NCI-H2107 (cell line): Measurements from ENCODE around the gene MYO3B.

Experiments used
- DNase-seq: peaks from one replicate; lab custom pipeline; 2025; lab: John Stamatoyannopoulos, UW

Gene MYO3B

DNA sequence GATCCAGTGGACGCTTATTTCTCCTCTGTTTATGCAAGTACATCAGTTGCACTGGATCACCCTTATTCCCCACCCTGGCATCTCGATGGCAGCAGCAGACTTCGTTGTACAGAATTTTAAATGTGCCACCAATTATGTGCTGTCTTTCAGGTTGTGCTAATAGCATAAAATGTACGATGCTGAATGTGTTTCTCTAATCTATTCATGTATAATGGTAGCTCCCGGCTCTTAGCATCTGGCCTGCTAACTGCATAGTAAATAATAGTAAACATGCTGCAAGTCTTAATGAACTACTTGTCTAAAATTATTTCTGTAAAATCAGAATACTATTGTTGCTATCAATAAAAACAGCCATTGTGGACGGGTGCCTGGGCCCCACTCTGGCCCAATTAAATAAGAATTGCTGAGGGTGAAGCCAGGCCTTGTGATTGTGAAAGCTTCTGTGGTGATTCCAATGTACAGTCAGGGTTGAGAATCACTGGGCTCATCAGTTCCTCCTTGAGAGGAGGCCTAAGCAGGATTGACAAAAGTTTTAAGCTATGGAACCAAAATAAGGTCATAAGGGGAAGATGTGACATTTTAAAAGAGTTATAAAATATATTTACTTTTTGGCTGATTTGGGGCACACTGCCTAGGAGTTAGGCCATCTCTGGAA, 14.4 kb upstream of the MYO3B start:
- no peak for DNase-seq

GRCh38 chr2:170165129-170165528, 12.8 kb upstream of the MYO3B start:
- no peak for DNase-seq

- DNase-seq: no peak
These were observed 11.2 kb upstream of the MYO3B start for GRCh38 chr2:170166735-170167134.

GRCh38 chr2:170170281-170171040, 7.5 kb upstream of the MYO3B start:
- no peak for DNase-seq

- no peak for DNase-seq
These were observed 1.7 kb upstream of the MYO3B start for GRCh38 chr2:170176212-170176611.

DNA sequence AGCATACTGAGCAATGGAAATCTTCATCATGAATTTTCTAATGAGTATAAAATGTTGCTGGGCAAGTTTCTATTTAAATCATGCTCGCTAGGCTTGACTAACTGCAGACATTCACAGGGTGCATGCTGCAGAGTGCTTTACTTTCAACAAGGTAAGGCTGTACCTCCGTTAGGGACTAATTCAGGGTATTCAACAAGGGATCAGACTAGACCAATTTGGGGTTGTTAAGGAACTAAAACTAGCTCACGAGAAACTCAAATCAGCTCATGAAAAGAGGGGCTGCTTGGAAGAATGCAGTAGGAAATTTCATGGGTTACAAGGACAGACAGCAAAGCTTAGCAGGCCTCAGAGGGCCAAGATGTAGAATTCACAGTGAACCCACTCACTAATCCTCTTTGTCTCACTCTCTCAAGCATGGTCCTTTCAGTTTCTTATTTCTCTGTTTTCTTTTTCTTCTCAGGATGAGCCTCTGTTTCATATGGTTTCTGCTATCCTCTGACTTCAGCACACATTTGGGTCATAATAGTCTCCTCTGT, 2.2 kb downstream of the MYO3B start:
- no peak for DNase-seq

DNA sequence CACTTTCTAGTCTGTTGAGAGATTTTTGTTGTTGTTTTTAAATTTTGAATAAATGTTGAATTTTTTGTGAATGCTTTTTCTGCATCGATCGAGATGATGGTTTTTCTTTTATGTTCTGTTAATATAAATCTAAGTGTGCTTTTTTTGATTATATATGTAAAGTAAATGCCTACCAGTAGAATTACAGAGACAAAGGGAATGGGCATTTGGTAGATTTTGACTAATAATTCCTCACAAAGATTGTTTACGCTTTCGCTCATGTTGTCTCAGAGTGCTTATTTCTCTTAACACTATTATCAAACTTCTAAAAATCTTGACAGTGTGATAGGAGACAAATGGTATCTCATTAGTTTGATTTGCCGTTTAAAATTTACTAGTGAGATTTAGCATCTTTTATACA, 3.7 kb downstream of the MYO3B start:
- no peak for DNase-seq

DNA sequence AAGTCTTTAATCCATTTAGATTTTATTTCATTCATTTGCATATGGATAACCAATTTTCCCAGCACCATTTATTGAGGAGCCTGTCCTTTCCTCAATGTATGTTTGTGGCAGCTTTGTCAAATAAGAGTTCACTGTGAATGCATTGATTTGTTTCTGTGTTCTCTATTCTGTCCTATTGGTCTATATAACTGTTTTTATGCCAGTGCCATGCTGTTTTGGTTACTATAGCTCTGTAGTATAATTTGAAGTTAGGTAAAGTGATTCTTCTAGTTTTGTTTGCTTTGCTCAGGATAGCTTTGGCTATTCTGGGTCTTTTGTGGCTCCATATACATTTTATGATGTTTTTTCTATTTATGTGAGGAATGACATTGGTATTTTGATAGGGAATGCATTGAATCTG, 7.4 kb downstream of the MYO3B start:
- DNase-seq: no peak

GRCh38 chr2:170189757-170190156, 11.8 kb downstream of the MYO3B start:
- no peak for DNase-seq

- DNase-seq: no peak
These were observed 12.2 kb downstream of the MYO3B start for GRCh38 chr2:170190172-170190571.

GRCh38 chr2:170191166-170191866, 13.4 kb downstream of the MYO3B start:
- DNase-seq: no peak

- DNase-seq: no peak
These were observed 19.0 kb downstream of the MYO3B start for GRCh38 chr2:170196963-170197362.

DNA sequence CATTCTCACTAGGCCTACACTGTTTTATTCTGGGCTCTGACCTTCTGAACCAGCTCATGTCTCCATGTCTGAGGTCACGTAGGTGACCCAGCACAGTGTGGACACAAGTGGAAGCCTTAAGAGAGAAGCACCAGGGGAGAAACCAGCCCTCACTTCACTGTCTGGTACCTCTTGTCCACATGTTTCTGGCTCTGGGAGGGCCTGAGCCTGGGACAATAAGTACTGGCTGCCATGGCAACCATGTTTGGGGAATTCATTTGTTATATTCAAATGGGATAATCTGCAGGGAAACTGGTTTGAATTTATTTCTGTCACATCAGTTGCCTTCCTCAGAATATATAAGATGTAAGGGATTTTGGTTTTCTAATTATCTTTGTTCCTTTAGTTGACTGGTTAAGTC, 23.3 kb downstream of the MYO3B start:
- no peak for DNase-seq

DNA sequence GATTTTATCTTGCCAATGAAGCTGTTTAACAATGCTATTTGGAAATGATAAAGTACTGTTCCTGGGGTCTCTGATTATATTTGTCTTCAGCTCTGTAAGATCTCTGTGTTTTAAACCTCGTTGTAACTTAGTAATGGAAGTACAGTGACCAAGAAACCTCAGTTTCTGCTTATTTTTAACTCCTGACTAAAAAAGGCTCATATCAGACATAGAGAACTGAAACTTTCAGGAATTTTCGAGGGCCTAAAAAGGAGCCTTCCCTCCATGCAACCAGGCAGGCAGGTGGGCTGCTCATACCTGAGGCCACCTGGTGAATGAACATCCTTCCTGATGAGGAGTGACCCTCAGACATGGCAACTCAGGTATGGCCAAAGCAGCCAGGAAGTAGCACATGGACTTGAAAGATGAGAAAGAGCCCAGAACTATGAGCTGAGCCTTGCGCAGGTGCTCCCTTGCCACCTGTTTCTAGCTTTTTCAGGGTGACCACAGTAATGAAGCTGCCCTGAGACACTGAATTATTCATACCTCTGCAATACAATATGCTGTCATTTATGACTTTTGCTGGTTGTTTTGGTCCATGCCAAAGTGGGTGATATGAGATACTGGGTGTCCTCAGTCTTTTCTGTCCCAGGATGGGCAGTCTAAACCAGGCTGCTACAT, 23.9 kb downstream of the MYO3B start:
- no peak for DNase-seq

DNA sequence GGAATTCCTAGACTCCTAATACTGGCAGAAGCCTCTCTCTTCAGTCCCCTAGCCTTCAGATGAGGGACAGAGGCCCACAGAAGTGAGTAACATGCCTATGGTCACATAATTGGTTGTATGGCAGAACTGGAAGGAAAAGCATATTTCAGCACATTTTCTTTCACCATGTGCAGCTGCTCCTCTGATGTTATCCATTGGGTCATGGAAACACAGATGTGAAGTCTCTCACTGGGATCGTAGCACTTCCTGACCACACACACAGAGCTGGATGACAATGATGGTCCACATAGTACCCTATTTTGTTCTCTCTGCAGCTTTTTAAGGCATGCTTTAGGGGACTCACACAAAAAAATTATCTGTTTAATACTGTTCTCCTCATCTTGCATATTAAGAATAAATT, 24.5 kb downstream of the MYO3B start:
- DNase-seq: no peak

DNA sequence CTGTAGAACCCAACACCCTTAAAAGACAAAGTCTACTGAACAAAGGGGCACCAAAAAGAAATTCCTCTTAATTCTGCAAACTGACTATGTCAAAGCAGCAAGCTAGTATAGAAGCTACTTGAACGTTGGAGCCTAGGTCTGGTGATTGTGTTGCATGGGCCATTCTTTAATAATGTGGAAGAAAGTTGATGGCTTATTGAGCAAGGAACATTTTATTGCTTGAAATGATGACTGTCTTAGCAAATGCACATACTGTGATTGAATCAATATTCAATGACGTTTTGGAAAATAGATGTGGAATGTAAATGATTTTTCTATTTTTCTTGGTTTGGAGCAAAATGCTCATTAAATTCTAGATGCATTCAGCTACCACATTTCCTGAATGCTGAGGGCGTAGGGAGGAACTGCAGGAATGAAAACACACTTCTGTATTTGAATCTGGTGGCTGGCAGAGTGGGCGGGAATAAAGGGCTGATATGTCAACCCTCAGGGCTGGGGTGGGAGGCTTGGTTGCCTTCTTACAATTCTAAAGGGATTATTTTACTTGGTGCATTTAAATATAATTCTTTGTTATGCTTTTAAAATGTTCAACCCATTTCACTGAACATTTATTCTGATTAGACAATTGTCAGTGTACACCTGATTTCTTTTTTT, 26.5 kb downstream of the MYO3B start:
- no peak for DNase-seq

DNA sequence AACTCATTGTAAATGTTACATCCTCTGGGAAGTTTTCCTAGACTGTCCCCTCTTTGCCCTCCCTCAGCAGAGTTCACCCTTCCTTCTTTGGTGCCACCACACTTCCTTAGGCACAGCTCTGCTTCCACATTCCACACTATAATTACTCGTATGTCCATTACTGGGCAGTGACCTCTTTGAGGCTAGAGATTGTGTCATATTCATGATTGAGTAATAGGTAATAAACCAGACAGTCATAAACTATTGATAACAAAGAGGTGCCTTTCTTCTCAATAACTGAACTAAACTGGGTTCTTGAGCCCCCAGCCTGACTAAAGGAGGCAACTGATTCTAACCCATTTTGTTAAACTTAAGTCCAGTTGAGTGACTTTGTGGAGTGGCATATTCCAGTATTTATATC, 28.3 kb downstream of the MYO3B start:
- DNase-seq: no peak

- no peak for DNase-seq
These were observed 29.0 kb downstream of the MYO3B start for GRCh38 chr2:170206805-170207407.

- no peak for DNase-seq
These were observed 30.0 kb downstream of the MYO3B start for GRCh38 chr2:170207901-170208300.

- DNase-seq: no peak
These were observed 31.0 kb downstream of the MYO3B start for GRCh38 chr2:170208967-170209366.

GRCh38 chr2:170212625-170213280, 34.8 kb downstream of the MYO3B start:
- no peak for DNase-seq
